NB4 (cell line): Measurements from ENCODE around the gene MAGI1.

Experiments
- CTCF ChIP-seq: IDR thresholded peaks from one replicate; pipeline ENCODE4 v1.5.1; 2012; ENCODE audit warnings: low read depth, low read length
- MAX ChIP-seq: IDR thresholded peaks from 2 replicates; pipeline ENCODE4 v1.6.1; 2011; ENCODE audit warnings: low read depth, low read length
- MYC ChIP-seq: IDR thresholded peaks from 2 replicates; pipeline ENCODE4 v1.6.1; 2011; ENCODE audit warnings: low read depth, low read length
- POLR2A ChIP-seq: IDR thresholded peaks from 2 replicates; pipeline ENCODE4 v1.6.1; 2011; ENCODE audit warnings: mild to moderate bottlenecking; ENCODE audit not compliant: insufficient read length; ENCODE audit errors: extremely low read depth

- TF ChIP-seq MAX (no peak), CTCF (no peak), POLR2A (no peak), MYC (no peak)
Measured at GRCh38 chr3:65433480-65433879, 605.2 kb downstream of the MAGI1 start.
